GM21515 (cell line): ENCODE data around the gene LRMDA.

Experiments
- ATAC-seq: cut with Tn5 transposase; IDR thresholded peaks from one replicate; pipeline ENCODE4 v1.9.1; 2021; ENCODE audit not compliant: unreplicated experiment

The LRMDA gene

DNA sequence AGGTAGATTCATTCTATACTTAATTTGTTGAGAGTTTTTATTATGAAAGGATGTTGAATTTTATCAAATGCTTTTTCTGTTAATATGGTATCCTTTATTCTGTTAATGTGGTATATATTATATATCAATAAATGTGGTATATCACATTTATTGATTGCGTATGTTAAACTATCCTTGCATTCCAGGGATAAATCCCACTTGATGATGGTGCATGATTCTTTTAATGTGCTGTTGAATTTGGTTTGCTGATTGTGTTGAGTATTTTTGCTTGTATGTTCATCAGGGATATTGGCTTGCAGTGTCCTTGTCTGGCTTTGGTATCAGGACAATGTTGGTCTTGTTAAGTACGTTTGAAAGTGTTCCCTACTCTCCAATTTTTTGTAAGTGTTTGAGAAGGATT lies 11.9 kb downstream of the LRMDA start:
- no peak for ATAC-seq

DNA sequence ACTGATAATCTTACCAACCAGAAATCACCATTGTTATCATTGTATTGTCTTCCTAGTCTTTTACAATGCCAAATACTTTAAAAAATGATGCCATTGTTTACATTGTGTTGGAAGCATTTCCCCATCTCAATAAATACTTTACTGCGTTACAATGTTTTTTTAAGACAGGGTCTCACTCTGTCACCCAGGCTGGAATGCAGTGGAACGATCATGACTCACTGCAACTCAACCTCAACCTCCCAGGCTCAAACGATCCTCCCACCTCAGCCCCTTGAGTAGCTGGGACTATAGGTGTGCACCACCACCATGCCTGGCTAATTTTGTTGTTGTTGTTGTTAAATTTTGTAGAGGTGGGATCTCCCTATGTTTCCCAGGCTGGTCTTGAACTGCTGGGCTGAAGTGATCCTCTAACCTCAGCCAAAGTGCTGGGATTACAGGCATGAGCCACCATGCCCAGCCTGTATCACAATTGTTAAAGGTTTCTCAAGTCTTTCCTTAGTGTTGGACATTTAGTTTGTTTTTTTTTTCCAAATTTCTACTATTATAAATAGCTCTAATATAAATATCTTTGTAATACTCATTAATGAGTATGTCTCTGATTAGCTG lies 13.5 kb downstream of the LRMDA start:
- ATAC-seq, result no peak

DNA sequence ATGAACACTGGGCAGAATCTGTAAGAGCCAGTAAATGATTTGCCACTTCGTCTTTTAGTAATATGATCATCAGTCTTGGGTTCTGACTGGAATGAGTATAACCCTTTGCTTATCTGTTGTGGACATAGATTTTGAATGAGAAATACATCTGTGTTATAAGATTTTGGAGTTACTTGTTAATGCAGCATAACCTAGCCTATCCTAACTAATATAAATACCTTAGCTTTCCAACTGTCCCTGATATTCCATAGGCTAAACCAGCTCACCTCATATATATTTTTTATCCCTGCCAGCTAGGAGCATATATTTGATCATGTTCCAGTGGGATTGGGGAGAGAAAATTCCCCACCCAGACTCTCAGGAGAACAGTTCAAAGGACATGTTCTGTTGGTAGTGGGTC lies 15.1 kb downstream of the LRMDA start:
- no peak for ATAC-seq

DNA sequence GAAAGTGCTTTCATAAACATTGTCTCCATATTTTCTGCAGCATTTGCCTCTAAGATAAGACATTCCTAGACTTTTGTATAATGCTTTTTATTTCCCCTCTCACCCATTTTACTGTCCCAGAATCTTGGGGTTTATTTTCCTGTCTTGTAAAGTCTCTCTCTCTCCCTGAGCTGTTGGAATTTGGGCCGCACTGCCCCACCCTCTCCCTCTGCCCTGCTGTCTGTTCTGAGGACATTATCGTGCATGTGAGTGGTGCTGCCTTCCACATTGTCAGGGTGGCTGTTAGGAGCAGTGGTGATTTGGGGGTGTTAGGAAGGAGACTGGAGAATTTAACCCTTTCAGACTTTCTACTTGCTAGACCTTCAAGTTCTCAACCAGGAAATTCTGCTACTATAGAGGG lies 16.7 kb downstream of the LRMDA start:
- no peak for ATAC-seq

DNA sequence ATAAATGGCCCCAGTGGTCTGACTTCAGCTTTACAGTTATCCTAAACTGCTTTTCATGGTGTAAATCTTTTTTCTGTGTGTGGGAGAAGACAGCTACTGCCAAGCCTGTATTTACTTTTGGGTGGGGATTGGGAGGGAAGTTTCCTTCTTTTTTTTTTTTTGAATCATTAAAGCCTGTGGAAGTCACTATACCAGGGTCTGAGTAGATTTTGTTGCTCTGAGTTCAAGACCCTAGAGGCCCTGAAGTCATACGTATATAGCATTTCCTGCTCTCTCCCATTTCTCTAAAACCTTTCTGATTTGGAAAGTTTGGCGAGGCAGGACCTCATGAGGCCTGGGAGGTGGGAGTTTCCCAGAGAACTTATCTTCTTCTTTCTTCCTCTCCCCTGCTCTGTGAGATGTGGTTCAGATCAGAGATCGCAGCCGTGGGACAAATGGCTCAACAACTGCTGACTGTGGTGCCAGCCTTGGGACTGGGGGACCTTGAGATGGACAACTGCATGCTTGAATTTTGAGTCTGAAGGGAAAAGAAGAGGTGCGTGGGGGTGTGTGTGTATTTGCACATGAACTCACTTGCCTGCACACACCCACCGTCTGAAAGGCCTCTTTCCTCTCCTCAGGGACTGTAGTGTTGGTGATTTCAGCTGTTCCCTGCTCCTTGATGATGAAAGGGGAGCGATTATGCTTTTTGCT lies 18.1 kb downstream of the LRMDA start:
- ATAC-seq, result no peak

DNA sequence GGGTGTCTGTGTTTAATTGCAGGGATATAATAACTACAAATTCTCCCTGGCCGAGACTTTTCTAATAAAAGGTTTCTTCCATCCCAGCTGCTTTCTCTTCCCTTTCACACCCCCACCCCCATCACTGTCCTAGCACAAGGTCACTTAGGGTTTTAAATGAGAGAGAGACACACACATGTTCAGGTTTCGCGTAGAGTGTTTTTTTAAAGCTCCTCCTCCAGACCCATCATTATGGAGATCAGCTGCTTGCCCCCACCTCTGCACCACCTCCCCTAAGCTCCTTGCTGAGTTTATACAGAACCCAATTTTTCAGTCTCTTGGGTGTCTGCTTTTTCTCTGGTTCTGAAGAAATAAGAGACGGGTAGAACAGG lies 18.6 kb downstream of the LRMDA start:
- no peak for ATAC-seq

DNA sequence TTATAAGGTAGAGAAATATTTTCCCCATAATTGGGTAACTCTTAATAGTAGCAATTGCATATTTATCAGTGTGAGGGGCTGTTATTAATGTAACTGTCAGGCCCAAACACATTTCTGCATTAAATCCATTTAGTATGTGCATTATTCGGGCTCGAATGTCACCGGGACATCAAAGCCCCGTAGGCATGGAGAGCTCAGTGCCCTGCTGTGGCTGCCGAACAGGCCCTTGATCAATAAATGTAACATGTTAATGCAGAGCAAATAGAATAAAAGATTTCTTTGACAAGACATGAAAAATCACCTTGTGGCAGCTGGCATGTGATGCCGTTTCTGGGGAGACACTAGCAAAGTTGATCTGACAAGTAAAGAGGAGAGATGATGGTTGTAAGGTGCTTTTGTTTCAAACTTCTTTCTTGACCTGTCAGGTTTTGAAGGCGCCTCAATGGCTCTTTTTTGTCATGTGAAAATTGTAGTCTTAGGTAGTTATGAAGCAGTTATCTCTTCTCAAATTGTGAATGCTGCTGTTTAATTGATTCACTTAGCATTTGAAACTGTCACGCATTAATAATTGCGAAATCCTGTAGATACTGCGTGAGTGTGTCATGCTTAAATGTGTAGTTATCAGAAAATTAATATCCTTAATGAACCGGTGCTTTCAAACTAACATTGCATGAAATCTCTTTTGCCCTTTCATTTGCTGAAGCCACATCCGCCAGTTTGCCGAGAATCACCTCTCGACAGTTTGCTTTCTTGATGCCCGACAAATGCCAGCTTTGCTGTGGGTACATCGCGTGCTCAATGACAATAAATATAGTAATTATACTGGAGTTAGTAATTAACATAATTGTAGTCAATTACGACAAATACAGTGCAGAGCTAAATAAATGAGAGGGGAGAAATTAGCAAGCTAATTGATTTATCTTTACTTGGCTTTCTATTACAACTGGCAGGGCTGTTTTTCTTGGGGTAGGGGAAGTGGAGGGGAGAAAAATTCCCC lies 19.5 kb downstream of the LRMDA start:
- ATAC-seq, result no peak

DNA sequence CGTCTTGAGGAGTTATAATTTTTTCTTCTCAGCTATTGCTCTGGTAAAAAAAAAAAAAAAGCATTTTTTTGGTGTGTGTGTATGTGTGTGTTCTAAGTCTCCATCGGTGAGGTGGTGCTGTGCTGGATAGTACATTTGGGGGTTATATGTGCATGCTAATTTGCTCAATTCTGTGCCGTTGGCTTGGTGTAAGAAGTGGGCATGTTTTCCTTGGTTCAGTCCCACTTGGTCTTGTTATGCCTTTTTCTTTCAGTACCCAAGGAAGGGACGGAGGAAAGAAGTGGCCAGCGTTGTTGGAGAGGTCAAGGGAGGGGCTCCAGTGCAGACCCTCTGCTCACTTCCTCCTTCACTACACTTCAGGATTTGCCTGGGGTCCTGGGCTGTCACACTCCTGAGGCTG lies 20.4 kb downstream of the LRMDA start:
- ATAC-seq, result no peak

DNA sequence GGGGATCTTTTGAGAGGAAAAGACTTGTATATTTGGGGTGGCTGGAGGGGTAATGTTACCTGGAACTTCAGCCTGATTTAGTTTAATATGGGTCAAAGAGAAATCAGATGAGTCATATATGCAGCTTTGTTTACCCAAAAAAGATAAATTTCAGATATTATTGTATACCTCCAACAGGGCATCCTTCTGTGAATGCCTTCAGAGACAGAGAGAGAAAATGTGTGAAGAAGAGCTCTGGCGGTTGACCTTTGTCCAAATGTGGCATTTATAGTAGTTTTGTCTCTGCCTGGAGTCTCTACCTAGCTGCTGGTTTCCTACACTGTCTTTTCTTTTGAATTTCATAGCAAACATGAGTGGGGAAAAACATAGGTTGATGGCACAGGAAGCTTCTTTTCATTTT lies 21.6 kb downstream of the LRMDA start:
- no peak for ATAC-seq

DNA sequence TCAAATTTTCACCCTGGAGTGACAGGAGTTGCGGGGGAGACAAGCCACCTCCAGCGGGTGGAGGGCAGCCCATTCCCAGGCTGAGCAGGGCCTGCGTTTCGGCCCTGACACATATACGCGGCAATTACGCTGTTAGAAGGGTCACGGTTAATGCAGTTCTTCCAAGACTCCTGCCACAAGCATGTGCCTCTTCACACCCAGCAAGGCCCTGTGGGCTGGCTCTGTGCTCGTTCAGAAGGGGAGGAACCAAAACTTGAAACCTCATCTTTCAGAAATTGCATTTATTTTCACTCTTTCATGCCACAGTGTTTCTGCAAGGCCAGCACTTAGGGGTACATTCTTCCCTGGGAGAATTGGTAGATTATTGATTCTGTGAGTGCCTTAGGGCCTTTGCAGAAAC lies 24.7 kb downstream of the LRMDA start:
- no peak for ATAC-seq

DNA sequence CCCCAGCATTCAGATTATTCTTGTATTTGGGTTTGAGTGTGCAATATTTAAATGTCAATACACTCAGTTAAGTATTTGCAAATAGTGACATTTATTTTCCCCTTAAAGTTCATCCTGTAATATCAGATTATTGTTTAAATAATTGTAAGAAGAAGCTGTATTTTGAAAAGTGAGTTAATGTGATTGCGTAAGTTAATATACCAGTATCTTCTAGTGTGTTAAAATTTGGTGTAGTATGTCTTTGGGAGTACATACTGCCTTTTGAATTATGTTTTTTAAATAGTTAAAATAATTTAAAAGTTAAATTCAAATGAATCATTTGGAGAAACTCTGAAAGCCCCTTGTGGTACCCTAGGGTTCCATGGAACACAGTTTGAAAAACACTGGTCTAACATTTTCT lies 28.6 kb downstream of the LRMDA start:
- ATAC-seq, result no peak

DNA sequence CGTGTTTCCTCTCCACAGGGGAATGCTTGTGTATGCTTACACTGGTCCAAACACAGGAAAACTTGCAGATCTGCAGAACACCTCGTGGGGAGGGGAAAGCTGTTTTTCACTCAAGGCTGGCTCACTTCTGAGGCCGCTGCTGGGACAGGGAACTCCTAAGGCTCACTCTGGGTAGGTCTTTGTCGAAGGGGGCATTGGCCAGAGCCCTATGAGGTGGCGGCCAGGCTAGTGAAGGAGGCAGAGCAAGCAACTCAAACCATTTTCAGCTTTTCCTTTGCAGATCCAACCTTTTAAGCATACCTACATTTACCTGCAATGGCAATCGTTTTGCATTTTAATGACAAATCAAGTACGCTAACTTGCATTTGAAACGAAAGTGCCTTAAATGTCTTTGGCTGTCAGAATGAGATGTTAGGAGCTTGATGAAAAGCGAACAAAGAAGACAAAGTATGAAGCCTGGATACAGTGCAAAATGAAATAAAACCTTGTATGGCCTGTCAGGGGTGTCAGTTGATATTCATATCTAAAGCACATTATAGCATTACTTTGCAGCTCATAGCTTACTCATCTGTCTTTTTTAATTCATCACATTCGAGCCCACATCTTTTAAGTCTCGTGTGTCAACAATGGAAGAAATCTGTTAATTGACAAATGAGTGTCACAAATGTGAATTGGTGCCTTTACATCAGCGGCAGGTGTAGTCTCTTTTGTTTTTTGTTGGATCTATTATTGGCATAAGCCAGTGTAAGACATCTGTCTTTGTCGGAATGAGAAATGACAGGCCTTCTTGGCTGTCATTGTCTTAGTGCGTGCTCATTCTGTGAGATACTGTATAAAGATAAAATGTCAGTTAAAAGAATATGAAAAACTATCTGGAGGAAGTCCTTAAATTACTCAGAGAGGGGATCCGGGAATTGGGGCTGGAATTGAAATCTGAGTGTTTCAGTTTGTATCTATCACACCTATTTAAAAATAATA lies 30.5 kb downstream of the LRMDA start:
- ATAC-seq, result no peak

DNA sequence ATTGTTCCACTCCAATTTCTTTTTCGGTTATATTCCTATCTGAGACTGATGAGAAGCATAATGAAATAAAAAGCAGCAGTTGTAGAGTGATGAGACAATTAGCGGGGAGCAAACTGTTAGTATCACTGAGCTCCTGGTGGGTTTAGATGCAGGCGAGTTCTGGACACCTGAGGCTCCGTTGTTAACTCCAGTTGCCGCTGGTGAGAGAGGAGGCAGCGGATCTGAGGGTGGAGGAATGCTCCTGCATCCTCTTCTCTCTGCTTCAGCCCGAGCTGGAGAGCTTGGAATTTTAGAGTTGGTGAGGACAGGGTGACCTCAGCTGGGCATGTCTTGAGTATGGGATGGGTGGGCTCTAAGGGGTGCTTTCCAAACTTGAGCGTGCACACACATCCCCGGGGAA lies 31.4 kb downstream of the LRMDA start:
- ATAC-seq, result no peak

DNA sequence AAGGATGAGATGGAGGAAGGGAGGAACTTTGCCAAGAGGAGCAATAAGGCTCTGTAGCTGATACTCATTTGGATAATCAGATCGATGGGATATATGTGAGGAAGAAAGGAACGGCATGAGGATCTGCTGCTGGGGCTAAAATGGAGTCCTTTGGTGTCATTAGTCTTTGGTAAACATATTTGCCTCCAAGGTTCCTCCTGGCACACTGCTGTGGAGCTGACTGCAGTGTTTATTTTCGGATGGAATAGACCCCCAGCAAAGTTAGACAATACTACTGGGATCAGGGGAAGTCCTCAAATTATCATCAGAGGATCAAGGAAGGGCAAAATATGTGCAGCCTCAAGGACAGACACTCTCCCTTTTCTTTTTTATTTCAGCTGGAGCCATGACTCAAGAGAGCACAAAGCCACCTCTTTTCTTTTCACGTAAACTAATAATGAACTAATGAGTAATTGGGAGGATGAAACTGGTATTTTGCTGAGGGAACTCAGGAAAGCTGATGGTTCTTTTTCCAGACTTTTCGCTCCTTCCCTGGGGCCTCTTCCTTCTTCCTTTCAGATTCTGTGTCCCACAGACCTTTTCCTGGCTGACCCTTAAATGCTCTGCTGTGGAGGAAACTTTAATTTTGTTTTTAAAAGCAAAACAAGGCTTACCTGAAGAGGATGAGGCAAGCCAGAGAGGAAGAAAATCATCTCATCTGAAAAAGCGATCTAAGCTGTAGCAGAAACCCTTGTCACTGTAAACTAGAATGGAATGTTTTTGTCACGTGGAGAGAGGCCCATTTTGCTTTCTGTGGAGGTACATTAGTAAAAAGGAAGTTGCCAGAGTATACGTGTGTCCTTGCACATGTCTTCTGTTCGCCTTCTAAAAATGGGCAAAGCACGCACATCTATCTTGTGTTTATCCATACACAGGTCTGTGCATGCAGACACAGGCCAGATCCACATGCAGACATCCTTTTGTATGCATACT lies 33.3 kb downstream of the LRMDA start:
- ATAC-seq, result no peak

DNA sequence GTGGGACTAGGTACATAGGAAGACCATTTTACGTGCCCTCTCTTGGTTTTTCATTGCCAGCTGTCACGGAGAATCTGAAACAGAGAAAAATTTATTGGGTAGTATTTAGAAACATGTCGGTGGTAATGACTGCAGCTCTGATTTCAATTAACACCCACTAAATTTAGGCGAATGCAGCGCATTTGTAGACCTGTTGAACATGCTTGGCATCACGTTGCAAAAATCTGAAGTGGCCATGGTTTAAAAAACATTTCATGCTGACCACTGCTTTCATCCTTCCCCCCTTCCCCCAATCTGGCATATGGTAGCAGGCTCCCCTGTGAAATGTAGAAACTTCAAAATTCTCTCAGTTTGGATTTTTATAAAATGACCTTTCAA lies 34.0 kb downstream of the LRMDA start:
- no peak for ATAC-seq

DNA sequence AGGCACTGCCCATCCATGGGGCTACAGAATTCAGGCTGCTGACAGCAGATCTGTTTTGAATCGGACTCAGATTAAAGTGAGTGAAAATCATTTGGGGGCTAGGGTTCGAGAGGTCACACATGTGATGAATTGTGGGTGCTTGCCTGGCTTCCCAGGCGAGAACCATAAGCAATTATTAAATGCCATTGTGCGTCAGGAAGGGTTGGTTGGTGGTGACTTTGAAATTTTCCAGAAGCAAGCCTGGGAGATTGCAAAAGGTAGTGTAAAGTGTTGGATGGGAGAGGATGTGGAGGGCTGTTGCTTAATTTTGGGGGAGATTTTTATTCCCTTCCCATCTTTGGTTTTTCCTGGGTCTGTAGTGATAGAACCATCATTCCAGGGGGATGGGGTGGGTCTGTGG lies 34.6 kb downstream of the LRMDA start:
- ATAC-seq, result no peak

DNA sequence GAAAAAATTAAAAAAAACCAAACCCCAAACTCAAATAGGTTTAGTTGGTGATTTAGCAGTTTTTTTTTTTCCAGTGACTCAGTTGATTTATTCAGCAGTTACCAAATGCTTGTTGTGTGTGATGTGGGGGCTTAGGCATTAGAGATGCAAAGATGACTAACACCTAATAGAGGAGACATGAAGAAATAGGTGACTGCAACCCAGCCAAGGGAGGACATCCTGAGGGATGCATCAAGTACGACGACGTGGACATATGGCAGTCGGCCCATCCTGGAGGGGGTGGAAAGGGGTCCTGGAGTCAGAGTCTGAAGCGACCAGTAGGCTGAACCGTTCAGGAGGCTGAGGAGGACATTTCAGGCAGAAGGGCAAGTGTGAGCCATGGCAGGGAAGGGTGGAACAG lies 35.5 kb downstream of the LRMDA start:
- no peak for ATAC-seq

DNA sequence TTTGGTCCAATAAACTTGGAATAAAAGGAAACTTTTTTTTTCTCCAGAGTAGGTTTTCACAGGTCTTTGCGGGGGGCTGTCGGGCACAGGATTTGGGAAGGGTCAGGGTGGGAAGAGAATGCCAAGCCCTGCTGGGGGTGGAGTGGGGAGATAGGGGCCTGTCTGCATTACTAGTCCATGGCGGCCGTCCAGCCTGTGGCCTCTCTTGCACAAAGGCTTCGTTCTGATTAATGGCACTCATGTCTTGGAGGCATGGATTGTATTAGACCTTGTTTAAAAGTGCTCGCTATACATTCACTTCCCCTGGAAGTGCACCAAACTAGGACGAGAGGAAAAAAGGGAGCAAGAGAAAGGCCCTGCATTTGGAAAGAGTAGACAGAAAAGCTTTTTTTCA lies 37.2 kb downstream of the LRMDA start:
- ATAC-seq, result no peak

DNA sequence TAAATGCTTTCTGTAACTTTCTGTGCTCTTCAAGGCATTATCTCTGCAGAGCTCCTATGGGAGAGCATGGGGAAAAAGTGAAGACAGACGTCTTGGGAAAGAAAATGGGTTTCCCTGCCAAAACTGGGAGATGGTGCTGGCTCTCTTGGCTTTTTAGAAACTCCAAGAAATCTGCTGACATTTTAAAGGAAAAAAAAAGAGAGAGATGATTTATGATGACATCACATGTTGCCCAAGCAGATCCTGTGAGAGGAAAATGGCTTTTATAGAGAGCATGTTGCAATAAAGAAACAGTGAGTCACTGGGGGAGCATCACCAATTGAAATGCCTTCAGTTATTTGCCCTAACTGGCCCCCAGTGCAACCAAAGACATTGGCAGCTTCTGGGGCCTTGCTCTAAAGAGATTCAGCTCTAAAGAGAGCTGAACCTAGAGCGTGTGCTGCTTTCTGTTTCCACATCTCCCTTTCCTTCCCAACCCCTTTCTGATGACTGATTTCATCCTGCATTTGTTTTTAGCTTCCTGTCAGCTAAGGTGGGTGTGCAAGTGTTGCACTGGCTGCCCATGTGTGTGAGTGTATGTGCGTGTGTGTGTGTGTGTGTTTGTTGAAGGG lies 37.7 kb downstream of the LRMDA start:
- ATAC-seq, result no peak
